Activated CD4-positive, CD25-positive, alpha-beta regulatory T cell treated with anti-CD3 and anti-CD28 coated beads, Interleukin-2, amount 50 U/mL, for 24 hours (primary cell): Measurements from ENCODE around the gene WAPL.
A peak's percentile ranks its signal among the peaks of the same experiment; 100 is the strongest.
"Not testable (repeated sequence)": the region's sequence is repeated elsewhere in the genome, so short reads cannot be mapped to it uniquely, and the experiment has no call there.

Experiments
- ATAC-seq, 2 donors: fragments of 150-1000 bp; cut with Tn5 transposase; one replicate each; pipeline ENCODE4 v1.10.0; 2021; ENCODE audit warnings: mild to moderate bottlenecking in 1 of 2, moderate library complexity in 1 of 2

The WAPL gene

GRCh38 chr10:86521678-86522509 is at the start of gene WAPL:
WAPL (minus strand) TSS chr10:86521792; CDS start chr10:86518069, 3,723 bp downstream.
- ATAC-seq = peak; percentile 96 to 97

GRCh38 chr10:86569335-86569734 is 47.7 kb upstream of the WAPL start:
- no peak for ATAC-seq

- ATAC-seq = not testable (repeated sequence)
Observed at GRCh38 chr10:86566518-86566917, 44.9 kb upstream of the WAPL start.

GRCh38 chr10:86563338-86563737 is 41.7 kb upstream of the WAPL start:
- not testable (repeated sequence) for ATAC-seq

- not testable (repeated sequence) for ATAC-seq
Observed at GRCh38 chr10:86558695-86559094, 37.1 kb upstream of the WAPL start.

- no peak for ATAC-seq
Observed at GRCh38 chr10:86556933-86557649, 35.5 kb upstream of the WAPL start.

- ATAC-seq = no peak
Observed at GRCh38 chr10:86556532-86556931, 34.9 kb upstream of the WAPL start.

- ATAC-seq = no peak
Observed at GRCh38 chr10:86553639-86554038, 32.0 kb upstream of the WAPL start.

GRCh38 chr10:86553213-86553612 is 31.6 kb upstream of the WAPL start:
- ATAC-seq = no peak

GRCh38 chr10:86547296-86547695 is 25.7 kb upstream of the WAPL start:
- no peak for ATAC-seq

GRCh38 chr10:86545101-86545500 is 23.5 kb upstream of the WAPL start:
- no peak for ATAC-seq

- no peak for ATAC-seq
Observed at GRCh38 chr10:86540016-86540415, 18.4 kb upstream of the WAPL start.

GRCh38 chr10:86538547-86538946 is 17.0 kb upstream of the WAPL start:
- no peak for ATAC-seq

GRCh38 chr10:86538040-86538439 is 16.4 kb upstream of the WAPL start:
- ATAC-seq = not testable (repeated sequence)

GRCh38 chr10:86536294-86536861 is 14.8 kb upstream of the WAPL start:
- ATAC-seq = peak; percentile 46 to 60

- peak; percentile 62 to 72 for ATAC-seq
Observed at GRCh38 chr10:86535132-86535882, 13.7 kb upstream of the WAPL start.

- no peak for ATAC-seq
Observed at GRCh38 chr10:86533328-86533727, 11.7 kb upstream of the WAPL start.

- not testable (repeated sequence) for ATAC-seq
Observed at GRCh38 chr10:86528736-86529135, 7.1 kb upstream of the WAPL start.

GRCh38 chr10:86526606-86527005 is 5.0 kb upstream of the WAPL start:
- no peak for ATAC-seq

GRCh38 chr10:86525713-86526112 is 4.1 kb upstream of the WAPL start:
- not testable (repeated sequence) for ATAC-seq

- no peak for ATAC-seq
Observed at GRCh38 chr10:86524225-86524962, 2.8 kb upstream of the WAPL start.

GRCh38 chr10:86523348-86523747 is 1.8 kb upstream of the WAPL start:
- no peak for ATAC-seq
